ENCODE measurements around the gene HSPH1. TPM values are rescaled to one million over a fixed set of nuclear protein-coding genes. Genes with fewer than 3 reads are reported as not detected.

HSPH1 gene
- total RNA-seq, 1 donor from 2014 or later = 17.6 TPM

DNA sequence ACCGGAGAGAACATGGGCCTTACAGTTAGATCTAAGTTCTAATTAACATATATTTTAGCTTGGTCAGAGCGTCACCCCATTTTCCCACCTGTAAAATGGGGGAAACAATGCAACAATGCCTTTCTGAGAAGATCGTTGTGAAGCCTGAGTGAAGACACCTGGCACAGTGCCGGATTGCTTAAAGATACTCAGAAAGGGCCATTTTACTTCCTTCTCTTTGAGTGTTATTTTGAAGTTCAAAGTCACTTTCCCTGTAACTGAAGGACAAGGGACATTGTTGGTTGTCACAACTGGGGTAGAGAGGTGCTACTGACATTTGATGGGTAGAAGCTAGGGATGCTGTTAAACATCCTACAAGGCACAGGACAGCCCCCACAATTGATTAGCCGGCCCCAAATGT is 28.1 kb downstream of the HSPH1 start:
- DNase-seq (ENCODE audit: low spot score) (no peak), ATAC-seq (no peak)

DNA sequence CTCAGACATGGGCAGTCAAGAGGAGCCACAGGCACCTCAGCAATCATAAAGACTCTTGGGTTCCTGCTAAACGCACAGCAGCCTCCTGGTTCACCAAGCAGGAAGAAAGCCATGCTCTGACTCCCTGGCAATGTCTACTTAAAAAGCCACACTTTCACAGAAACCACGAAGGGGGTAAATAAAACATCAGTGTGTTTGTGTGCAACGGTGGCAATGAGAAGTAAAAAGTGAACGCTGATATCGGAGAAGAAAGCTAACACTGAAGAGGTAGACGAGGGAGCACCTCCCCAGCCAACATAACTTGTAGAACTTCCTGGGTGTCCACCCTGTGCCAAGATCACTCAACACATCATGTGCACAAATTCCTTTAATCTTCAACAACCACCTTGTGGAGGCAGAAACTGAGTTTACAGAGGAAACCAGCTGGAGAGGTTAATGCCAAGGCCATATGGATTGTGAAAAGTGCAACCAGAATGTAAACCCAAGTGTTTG is 30.2 kb downstream of the HSPH1 start:
- ATAC-seq (no peak), DNase-seq (ENCODE audit: low spot score) (no peak)

DNA sequence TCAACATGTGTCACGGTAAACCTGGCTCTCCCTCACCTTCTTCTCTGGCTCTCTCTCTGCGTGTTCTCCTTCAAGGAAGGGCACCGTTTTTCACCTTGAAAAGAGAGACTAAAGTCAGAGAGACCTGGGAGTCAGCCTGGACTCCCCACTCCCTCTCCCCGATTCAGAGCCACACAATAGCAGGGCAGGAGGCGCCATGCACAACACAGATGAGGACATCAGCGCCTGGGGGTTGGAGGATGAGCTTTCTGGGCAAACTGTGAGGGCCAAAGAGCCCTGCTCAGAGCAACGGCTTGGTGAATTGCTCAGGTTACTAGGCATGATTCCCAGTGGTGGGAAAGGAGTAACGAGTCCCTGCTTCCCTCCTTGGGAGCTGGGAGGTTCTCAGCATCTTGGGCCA is 32.3 kb downstream of the HSPH1 start:
- ATAC-seq (no peak), DNase-seq (ENCODE audit: low spot score) (no peak)

DNA sequence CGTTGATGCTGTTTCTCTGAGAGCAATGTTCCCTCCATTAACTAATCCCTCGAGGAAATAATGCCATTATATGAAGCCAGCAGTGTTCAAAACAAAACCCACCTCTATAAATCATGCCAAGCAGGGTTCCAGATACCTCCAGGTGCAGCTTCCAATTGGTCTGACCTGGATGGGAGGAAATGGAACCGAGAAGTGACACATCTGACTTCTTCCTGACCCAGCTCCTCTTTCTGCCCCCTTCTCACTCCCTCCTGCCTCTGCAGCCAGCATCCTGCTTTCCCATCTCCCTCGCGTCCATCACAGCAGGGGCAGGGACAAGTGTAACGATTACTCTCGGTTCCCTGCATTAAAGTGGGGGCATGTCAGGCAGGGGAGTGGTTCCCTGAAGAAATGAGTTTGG is 37.5 kb downstream of the HSPH1 start:
- DNase-seq (ENCODE audit: low spot score) = no peak

DNA sequence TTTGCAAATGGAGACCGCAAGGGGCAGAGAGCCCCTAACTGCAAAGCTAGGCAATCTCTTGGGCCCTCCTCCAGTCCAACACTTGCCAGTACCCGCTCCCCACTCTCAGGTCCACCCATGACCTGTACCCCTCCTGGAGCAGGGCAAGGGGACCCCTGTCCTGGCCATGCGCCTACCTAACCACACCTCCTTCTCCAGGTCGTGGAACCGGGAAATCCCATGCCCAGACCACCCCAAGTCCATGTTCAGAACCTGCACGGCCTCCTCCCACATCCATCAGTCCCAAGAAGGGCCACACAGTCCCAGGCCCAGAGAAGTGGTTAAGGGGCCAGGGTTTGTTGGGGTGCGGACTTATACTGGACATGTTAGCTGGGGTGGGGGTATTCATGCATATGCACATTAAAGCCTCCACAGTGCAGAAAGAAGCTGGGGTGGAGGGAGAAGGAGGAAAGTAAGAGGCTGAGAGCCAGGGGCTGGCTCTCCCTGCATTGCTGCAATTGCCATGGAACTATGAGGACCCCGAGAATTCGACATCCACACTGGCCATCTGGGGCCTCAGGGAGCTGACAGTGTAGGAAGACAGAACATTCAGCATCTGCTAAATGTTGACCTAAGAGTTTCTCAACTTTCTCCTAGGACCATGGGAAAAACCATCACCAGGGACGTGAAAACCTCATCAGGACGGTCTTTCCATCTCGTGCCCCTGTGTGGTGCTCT is 39.0 kb downstream of the HSPH1 start:
- DNase-seq (ENCODE audit: low spot score) (no peak), ATAC-seq (no peak)

More for the DNA sequence above, 37.5 kb downstream of the HSPH1 start:
- no peak for ATAC-seq

DNA sequence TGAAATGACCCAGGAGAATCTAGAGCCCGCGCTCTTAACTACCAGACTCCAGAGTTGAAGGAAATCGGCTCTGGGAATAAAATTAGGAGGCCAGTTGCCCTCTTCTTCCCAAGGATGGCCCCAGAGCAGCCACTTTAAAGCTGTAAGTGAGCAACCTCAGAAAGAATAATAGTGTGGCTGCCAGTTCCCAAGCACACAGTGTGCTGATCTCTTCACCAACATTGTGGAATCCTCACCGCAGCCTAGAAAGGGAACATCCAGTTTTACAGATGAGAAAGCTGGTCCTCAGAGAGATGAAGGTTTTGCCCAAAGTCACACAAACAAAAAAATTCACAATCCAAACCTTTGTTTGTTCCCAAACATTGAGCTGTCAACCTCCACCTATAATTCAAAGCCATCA is 39.6 kb downstream of the HSPH1 start:
- ATAC-seq = no peak
- DNase-seq (ENCODE audit: low spot score) = no peak

DNA sequence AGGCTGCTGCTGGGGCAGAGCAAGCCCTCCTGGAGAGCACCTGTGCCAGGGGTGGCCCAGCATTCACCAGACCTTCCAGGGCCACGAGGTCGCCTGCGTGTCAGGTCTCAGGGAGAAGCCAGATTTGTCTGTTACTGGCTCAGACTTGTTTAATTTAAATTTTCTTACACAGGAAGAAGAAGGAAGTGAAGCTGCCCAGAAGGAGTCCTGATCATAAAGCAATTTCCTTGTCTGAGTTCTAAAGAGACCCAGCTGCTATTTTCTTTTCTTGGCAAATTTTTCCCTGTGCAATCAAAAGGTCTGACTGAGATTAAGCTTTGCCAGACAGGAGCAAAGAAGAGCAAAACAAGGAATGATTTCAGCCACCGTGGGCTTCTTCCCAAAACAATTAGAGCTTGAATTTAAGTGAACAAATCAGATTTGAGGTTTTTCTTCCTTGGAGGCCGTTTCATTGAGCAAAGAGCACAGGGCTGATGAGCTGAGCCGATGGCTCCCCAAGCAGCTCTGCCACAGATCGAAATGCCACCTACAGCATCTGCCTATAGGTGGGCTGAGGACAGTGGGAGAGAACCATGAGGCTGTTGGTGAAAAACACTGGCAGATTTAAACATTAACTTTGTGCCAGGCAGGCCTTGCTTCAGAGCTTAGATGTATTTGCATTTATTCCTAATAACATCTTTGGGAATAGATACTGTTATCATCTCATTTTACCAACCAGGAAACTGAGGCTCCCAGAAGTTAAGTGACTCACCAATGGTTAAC is 40.1 kb downstream of the HSPH1 start:
- ATAC-seq (no peak), DNase-seq (ENCODE audit: low spot score) (no peak)

DNA sequence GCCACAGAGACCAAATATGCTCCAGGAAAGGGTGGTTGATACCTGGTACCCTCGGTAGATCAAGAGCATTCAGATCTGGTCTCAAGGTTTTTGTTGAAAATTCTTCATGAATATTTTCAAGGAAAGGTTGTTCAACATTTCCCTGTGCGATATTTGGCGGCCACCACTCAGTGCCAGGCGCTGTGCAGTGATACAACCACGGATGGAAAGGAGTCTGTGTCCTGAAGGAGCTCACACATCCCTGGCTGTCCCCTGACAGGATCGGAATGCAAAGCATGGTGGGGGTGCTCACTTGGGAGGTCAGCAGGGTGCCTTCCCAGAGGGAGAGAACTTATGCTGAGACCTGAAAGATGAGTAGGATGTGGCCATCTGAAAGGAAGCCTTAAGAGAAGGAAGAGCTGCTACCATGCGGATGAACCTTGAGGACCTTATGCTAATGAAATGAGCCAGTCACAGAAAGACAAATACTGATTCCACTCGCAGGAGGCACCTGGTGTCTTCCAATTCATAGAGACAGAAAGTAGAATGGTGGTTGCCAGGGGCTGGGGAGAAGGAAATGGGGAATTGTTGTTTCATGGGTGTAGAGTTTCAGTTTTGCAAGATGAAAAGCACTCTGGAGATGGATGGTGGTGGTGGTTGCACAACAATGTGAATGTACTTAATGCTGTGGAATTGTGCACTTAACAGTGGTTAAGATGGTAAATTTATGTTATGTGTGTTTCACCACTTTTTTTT is 41.6 kb downstream of the HSPH1 start:
- ATAC-seq (no peak), DNase-seq (ENCODE audit: low spot score) (no peak)

DNA sequence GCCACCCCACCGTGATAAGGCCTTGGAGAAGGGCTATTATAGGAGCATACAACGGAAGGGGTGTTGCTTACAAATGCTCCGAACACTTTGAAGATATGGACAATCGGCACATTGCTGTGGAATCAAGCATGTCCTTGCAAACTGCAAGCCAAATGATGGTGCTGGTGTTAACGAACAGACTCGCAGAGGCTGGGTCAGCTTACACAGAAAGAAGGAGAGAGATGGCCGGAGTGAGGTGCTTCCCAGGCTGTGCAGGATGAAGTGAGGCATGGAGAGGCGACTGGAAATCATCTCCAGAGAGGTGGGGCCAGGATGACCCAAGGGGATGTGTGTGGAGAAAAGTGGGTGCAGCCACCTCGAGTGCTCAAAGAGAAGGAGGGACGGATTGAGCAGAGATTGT is 42.2 kb downstream of the HSPH1 start:
- DNase-seq (ENCODE audit: low spot score) (no peak), ATAC-seq (no peak)

DNA sequence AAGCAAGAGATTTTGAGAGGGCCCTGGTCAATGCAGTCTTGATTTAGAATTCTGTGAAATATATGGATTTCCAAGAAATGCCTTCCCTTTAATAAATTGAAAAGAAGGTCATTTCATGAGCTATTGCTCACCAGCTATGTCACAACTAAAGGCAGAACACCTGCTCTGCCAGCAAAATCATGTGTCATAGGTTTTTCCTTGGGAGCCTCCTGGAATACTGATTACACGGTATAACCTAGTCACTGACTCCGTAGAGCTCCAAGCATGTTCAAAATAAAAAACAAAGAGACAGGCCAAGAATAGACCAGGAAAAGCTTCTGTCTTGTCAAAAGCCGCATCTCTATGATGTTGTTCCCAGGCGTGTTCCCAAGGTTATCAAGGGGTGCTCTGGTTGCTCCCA is 45.5 kb downstream of the HSPH1 start:
- ATAC-seq = no peak
- DNase-seq (ENCODE audit: low spot score) = no peak

DNA sequence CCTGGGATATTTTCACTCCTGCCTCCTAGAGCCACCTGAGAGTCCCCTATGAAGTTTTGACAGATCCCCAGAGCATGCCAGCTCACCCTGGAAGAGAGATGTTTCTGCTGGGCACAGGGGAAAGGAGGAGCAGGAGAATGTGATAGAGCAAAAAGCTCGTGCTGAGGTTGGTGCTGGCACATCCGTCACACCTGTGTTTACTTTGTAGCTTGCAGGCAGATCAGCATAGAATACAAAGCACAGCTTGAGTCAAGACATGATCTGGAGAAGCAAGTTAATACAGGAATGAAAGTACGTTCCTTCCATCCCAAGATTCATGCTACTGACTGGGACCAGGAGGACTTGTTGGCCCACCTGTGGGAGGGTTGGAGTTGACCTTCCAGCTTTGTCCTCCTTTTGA is 46.1 kb downstream of the HSPH1 start:
- DNase-seq (ENCODE audit: low spot score) (no peak), ATAC-seq (no peak)

DNA sequence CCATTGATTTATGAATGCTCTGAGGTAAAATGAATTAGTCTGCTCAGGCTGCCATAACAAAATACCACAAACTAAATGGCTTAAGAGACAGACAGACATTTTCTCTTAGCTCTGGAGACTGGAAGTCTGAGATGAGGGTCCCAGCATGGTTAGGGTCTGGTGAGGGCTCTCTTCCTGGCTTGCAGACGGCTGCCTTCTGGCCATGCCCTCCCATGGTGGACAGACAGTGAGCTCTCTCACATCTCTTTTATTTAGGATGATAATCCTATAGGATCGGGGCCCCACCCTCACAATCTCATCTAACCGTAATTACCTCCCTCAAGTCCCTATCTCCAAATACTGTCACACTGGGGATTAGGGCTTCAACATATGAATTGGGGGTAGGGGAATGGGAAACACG is 47.1 kb downstream of the HSPH1 start:
- DNase-seq (ENCODE audit: low spot score) (no peak), ATAC-seq (no peak)

DNA sequence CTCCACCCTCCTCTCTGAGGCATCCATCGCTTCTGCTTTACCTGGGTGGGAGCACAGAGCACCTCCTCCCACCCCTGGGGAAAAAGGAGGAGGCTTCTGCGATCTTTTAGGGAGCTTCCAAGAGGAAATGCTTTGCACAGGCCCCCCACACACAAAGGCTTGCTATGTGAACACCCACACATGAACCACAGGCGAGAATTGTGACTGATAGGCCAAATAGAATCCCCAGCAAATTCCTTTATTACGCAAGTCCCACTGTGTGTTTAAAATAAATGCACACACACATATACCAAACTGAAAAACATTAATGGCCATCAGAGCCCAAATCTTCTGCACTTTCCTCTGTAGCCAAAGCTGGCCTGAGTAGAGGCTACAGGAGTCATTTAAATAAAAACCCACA is 50.6 kb downstream of the HSPH1 start:
- no peak for ATAC-seq
- no peak for DNase-seq (ENCODE audit: low spot score)

DNA sequence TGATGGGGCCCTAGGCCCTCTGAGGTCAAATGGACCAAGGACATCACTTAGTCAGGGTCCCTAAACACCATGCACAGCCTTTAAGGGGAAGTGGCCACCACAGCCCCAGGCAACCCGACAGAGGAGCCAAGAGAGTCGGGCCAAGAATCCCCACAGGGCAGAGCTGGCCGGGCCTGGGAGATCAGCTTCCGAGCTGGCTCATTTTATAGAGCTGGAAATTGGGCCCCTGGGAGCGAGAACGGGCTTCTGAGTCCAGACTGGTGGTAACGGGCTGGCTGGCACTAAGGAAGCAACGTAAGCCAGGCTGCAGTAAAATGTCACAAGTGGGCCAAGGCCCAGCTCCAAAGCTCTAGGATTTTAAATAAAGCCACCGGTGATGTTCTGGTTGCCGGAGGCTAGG is 51.1 kb downstream of the HSPH1 start:
- ATAC-seq = no peak
- DNase-seq (ENCODE audit: low spot score) = no peak

DNA sequence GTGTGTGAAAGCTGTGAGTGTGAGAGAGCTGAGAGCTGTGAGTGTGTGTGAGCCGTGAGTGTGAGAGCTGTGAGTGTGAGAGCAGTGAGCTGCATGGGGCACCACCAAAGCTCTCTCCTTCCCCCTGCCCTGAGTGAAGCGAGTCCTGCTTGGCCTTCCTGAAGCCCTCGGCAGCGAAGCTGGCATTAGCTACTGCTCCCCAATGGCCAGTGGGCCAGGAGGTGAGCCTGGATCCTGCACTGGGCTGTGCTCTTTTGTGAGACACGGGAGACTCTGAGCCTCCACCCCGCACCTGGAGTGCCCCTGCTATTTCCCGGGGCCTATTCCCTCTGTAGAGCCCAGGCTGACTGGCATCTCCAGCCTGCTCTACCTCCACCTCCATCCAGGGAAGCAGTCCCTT is 51.5 kb downstream of the HSPH1 start:
- no peak for ATAC-seq
- DNase-seq (ENCODE audit: low spot score) = no peak

DNA sequence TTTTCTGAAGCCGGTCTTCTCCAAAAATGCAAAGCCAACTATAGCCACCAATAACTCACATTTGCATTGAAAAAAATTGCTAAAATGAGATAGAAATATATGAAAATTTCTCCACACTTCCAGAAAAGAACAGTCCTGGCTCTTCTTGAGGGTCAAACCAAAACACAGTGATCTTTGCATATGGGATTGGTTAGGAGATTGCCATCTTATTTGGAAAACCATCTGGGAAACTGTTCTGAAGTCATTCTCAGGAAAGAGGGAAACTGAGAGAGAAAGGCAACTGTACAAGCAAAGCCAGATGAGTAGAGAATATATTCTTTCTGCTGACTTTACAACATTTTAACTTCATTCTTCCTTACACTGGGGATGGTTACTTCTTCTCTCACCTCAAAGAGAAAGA is 54.6 kb downstream of the HSPH1 start:
- DNase-seq (ENCODE audit: low spot score) (no peak), ATAC-seq (no peak)

DNA sequence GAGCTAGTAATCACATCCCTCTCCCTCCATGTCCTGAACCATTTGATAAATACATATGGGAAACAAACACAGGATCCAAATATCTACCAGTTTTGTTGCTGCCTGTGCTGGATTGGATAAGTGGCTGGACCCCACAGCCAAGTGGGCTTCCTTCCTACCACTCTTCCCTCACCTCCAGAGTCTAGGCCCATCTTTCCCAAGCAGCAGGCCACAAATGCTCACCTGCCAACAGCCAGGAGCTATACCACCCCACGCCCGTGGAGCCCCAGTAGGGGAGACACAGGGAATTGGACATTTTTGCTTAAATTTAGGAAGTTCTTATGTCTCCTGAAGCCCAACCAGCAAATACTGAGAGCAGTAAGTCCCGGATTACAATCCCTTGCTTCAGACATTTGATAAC is 55.8 kb downstream of the HSPH1 start:
- no peak for ATAC-seq
- no peak for DNase-seq (ENCODE audit: low spot score)

DNA sequence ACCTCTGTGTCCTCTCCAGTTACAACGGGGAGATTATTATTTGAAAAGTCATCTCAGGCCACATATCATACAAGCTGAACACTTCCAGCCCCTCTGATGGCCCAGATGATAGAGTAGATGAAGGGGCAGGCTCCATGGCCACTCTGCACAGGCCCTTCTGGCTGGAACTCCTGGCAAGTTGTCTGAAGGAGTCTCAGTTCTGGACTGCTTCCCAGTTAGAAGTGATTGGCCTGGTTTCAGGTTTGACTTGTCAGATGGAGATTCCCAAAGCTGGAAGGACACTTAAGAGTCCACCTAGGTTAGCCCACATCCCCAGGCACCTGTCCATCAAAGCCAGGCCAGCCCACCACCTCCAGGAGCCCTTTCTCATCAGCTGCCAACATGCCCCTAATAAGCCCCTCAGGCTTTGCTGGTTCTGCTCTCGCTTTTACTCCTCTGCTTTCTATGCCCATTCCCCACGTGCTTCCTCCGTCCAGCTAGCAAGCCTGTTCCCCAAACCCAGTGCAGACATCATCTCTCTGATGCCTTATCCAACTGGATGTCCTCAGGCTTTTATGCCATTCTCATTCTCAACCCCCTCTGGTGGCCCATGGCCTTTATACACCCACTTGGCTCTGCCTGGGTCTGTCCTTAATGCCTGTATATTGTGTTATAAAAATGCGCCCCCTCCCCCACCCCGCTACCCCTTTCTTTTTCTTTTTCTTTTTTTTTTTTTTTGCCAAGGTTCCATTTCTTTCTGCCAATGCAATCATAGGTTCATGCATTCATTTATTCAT is 56.5 kb downstream of the HSPH1 start:
- ATAC-seq (no peak), DNase-seq (ENCODE audit: low spot score) (no peak)

DNA sequence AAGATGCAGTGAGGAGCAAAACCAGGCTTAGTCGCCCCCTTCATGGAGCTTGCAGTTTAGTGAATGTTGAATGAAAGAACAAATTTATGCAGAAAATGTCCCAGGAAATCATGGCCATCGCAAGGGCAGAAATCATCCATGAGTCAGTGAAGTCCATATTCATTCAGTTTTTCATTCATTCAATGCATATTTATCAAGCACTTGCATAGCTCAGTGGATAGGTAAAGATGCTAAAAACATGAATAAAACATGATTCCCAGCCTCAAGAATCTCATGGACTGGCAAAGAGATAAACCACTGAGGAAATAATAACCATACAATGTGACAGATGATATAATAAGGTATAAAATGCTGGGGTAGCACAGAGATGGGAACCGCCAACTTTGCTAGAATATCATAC is 58.8 kb downstream of the HSPH1 start:
- DNase-seq (ENCODE audit: low spot score) = no peak
- ATAC-seq = no peak

DNA sequence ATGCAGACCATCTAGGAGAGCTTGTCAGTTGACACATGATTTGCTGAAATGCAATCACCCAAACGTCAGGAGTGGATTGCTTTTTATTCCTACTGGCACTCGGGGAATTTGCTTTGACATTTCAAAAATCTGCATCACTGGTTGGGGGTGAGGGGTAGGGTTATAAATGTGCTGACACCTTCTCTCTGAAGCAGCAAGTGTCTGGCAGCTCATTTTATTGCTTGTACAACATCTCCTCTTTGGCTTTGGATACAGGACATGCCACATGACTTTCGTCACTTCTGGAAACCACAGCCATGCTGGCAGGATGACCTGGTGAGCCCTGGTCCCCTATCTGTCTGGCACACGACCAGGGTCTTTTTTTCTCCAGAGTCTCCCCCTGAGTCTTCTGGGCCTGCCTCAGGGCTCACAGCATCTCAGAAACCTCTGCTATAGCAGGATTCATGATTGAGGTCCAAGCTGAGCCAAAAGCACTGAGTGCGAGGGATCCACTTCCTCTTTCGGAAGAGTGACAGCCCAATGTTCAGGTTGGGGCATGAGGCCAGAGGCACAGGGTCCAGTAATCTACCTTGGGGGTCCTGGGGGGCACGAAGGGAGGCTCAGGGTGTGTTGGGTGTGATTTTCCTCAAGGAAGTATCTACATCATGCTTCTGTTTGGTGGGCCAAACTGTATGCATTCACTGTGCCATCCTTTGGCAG is 60.1 kb downstream of the HSPH1 start:
- no peak for ATAC-seq
- DNase-seq (ENCODE audit: low spot score) = no peak

DNA sequence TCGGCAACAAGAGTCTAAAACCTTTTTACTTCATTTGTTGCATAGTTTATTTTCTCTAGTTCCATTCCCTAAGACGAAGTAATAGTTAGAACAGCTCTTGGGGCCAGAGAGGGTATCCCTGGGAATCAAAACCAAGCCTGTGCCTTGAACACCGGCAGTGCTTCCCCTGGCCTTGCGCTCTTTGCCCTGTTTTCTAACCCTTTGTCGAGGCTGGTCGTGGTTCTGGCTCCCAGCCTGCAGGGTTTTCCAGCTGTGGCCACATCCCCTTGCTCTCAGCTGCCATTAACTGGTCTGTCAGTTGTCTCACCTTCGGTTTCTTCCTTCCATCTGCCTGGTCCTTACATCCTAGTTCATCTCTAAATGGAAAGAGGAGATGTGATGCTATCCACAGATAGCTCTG is 61.0 kb downstream of the HSPH1 start:
- DNase-seq (ENCODE audit: low spot score) (no peak), ATAC-seq (no peak)
